Sigmoid colon (tissue), 7 donors: Measurements from ENCODE around the gene RABGAP1. TPM values are rescaled to one million over a fixed set of nuclear protein-coding genes. Genes with fewer than 3 reads are reported as not detected.

Experiments
- DNase-seq: peaks from one replicate; pipeline ENCODE4 v3.0.0-alpha.2; 2019
- H3K27ac ChIP-seq, 4 donors: fragments of 200-600 bp; sonication (generic); one replicate each; pipeline ENCODE4 v1.5.1; 2016 to 2019; ENCODE audit warnings: mild to moderate bottlenecking in 1 of 4
- H3K27me3 ChIP-seq, 3 donors: fragments of 200-600 bp; sonication (generic); one replicate each; pipeline ENCODE4 v1.5.1; 2019; ENCODE audit warnings: mild to moderate bottlenecking in 1 of 3
- H3K36me3 ChIP-seq, 4 donors: fragments of 200-600 bp; sonication (generic); one replicate each; pipeline ENCODE4 v1.5.1; 2016 to 2019
- H3K4me1 ChIP-seq, 4 donors: fragments of 200-600 bp; sonication (generic); one replicate each; pipeline ENCODE4 v1.5.1; 2017 to 2019
- H3K4me3 ChIP-seq, 4 donors: fragments of 200-600 bp; sonication (generic); one replicate each; pipeline ENCODE4 v1.5.1; 2017 to 2019; ENCODE audit warnings: mild to moderate bottlenecking in 2 of 4, moderate library complexity in 1 of 4
- H3K9me3 ChIP-seq, 4 donors: fragments of 200-600 bp in 3 of 4; sonication (generic) in 3 of 4; one replicate each; pipeline versions ENCODE4 v1.5.1 to v1.6.1; 2013 to 2019
- CTCF ChIP-seq, 4 experiments: fragments of 450-650 bp in 3 of 4; fragments of 200-600 bp in 1 of 4; IDR thresholded peaks; one replicate each; pipeline ENCODE4 v1.5.1; 2016 to 2019; ENCODE audit warnings: antibody characterized with exemption in 4 of 4, mild to moderate bottlenecking in 3 of 4, moderate library complexity in 2 of 4
- EP300 ChIP-seq, 4 donors: sonication (generic); formaldehyde crosslinking; IDR thresholded peaks; one replicate each; pipeline ENCODE4 v1.6.1; 2017; ENCODE audit warnings: antibody characterized with exemption in 4 of 4
- POLR2A ChIP-seq, 2 donors: fragments of 450-650 bp; IDR thresholded peaks; one replicate each; pipeline ENCODE4 v1.6.1; 2016; ENCODE audit warnings: antibody characterized with exemption in 2 of 2, mild to moderate bottlenecking in 2 of 2, moderate library complexity in 2 of 2
- POLR2AphosphoS5 ChIP-seq, 4 donors: sonication (generic); formaldehyde crosslinking; IDR thresholded peaks; one replicate each; pipeline ENCODE4 v1.6.1; 2017; ENCODE audit warnings: antibody characterized with exemption in 4 of 4
- WGBS, 2 donors: extraction: QIAGEN DNeasy Blood & Tissue Kit; methylation state at CpG; one replicate each; pipeline ENCODE4 v1.1.7; 2013; 5-methylcytosine and 5-hydroxymethylcytosine counted together
- intact Hi-C: fragments of 100-400 bp; cut with DNase I; formaldehyde crosslinking; loops from one replicate; pipeline ENCODE4 v1.15.1; 2023
- polyA plus RNA-seq, 3 donors: library from polyadenylated mRNA; stranded (reverse); fragments of 200-250 nt; gene quantifications; one replicate each; pipeline ENCODE4 v1.2.3, GENCODE V29; 2013
- total RNA-seq, 4 donors: library from RNA; depleted of rRNA; stranded (reverse); fragments of >200 nt; gene quantifications; one replicate each; pipeline ENCODE4 v1.1.0, GENCODE V29; 2016
- donor health status: healthy with polysubstance abuse.
- donor health status: Bipolar disorder and iron deficiency.
- donor health status: healthy.

RABGAP1 gene
- total and polyA plus RNA-seq, 7 donors, result 12.5 to 110 (median 90.6) TPM

- 77 to 80% methylated on average over 4 of the region's 4 CpGs for WGBS, 2 donors
- H3K9me3 ChIP-seq, result no peaks in the 10 kb centered on the region
- H3K4me3 ChIP-seq, result no peak overlapping the region
- intact Hi-C loops, result no loop called here
- peaks cover 0 to 77% (median 47%) of the 10 kb centered on the region in 4 donors for H3K4me1 ChIP-seq
- no peak for DNase-seq
- no peaks in the 10 kb centered on the region for H3K27me3 ChIP-seq
- peak overlapping the region; percentile 20 to 68 (median 61) for H3K27ac ChIP-seq
- TF ChIP-seq POLR2AphosphoS5 (IDR thresholded peaks at IDR 0.05) (no peak), EP300 (IDR thresholded peaks at IDR 0.05) (no peak), POLR2A (IDR thresholded peaks at IDR 0.05) (no peak), CTCF (IDR thresholded peaks at IDR 0.05) (no peak)
- H3K36me3 ChIP-seq, result peaks cover 0 to 4% (median 0%) of the 10 kb centered on the region in 4 donors
Measured at GRCh38 chr9:123044586-123044985, 103.8 kb downstream of the RABGAP1 start.

- intact Hi-C loops, result no loop called here
- TF ChIP-seq EP300 (IDR thresholded peaks at IDR 0.05) (no peak), POLR2AphosphoS5 (IDR thresholded peaks at IDR 0.05) (no peak), CTCF (IDR thresholded peaks at IDR 0.05) (no peak)
- no peaks in the 10 kb centered on the region for H3K27me3 ChIP-seq
- H3K36me3 ChIP-seq, result peaks cover 0 to 4% (median 0%) of the 10 kb centered on the region in 4 donors
- no peak for DNase-seq
- peaks cover 0 to 74% (median 53%) of the 10 kb centered on the region in 4 donors for H3K4me1 ChIP-seq
- H3K27ac ChIP-seq, result peak overlapping the region; percentile 34 to 68 (median 61)
- 37 to 71% methylated on average over 3 of the region's 3 CpGs for WGBS, 2 donors
- no peaks in the 10 kb centered on the region for H3K9me3 ChIP-seq
- no peak overlapping the region for H3K4me3 ChIP-seq
Measured at GRCh38 chr9:123046406-123047195, 105.8 kb downstream of the RABGAP1 start.

DNA sequence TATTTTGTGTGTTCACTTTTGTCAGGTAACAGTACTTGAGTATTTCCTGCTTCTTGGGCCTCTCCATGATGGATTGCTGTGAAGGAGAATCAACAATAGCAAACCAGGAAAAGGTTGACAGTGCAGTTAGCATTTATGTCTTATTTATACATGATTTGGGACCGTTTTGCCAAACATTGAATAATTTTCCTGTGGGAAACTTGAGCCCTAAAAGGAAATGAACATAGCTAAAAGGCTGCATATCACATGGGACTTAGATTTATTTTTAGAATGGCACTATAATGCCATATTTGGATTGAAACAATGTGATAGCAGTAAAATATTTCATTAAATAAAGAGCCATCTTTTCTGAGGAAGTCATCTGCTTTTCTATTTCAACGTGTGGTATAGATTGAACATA is 107.9 kb downstream of the RABGAP1 start:
- peaks cover 0 to 4% (median 0%) of the 10 kb centered on the region in 4 donors for H3K36me3 ChIP-seq
- no peaks in the 10 kb centered on the region for H3K27me3 ChIP-seq
- TF ChIP-seq POLR2A (IDR thresholded peaks at IDR 0.05) (no peak), POLR2AphosphoS5 (IDR thresholded peaks at IDR 0.05) (peak in 1 of 4 donors; percentile 29), EP300 (IDR thresholded peaks at IDR 0.05) (peak in 1 of 4 donors; percentile 34), CTCF (IDR thresholded peaks at IDR 0.05) (no peak)
- peaks cover 0 to 83% (median 65%) of the 10 kb centered on the region in 4 donors for H3K4me1 ChIP-seq
- no peak overlapping the region for H3K4me3 ChIP-seq
- DNase-seq, result no peak
- H3K27ac ChIP-seq, result peak overlapping the region; percentile 68 to 70 (median 68)
- H3K9me3 ChIP-seq, result no peaks in the 10 kb centered on the region
- 7 to 23% methylated on average over 2 of the region's 2 CpGs for WGBS, 2 donors
- intact Hi-C loops, result no loop called here

- Histone ChIP-seq H3K4me1 (peaks cover 0 to 82% (median 61%) of the 10 kb centered on the region in 4 donors), H3K27me3 (no peaks in the 10 kb centered on the region), H3K9me3 (no peaks in the 10 kb centered on the region), H3K27ac (peak overlapping the region; percentile 68 to 70 (median 68)), H3K4me3 (no peak overlapping the region), H3K36me3 (peaks cover 0 to 2% (median under 1%) of the 10 kb centered on the region in 4 donors)
- TF ChIP-seq EP300 (IDR thresholded peaks at IDR 0.05), result no peak
- no peak for TF ChIP-seq POLR2A (IDR thresholded peaks at IDR 0.05)
- peak; percentile 41 to 77 (median 66) for TF ChIP-seq POLR2AphosphoS5 (IDR thresholded peaks at IDR 0.05)
- no peak for TF ChIP-seq CTCF (IDR thresholded peaks at IDR 0.05)
- WGBS, 2 donors, result 11 to 37% methylated on average over 3 of the region's 3 CpGs
- intact Hi-C loops, result no loop called here
- DNase-seq, result peak; percentile 62
Measured at GRCh38 chr9:123049589-123050222, 108.9 kb downstream of the RABGAP1 start.
